ENCODE measurements around the gene ATP2C1.
"Not testable (repeated sequence)": the region's sequence is repeated elsewhere in the genome, so short reads cannot be mapped to it uniquely, and the experiment has no call there.

Gene ATP2C1

DNA sequence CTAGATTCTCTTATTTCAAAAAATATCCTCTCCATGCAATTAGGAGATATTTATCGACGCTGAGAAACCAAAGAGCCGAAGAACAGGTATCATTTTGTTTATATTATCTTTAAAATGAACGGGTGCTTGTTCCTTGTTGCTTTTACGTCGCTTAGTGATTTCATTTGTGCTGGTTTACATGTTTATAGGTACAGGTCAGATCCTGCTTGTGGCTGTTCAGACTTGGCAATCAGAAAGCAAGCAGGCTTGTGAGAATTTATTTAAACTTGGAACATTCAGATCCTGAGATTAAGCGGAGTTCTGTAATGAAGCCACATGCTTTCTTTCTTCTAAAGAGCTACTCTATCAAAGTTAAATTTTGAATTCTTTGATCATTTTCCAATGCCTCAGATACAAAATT is 43.0 kb upstream of the ATP2C1 start:
- peak in 1 of 3 donors; percentile 51 for DNase-seq
- Histone ChIP-seq H3K27ac (ENCODE audit: insufficient read depth in 1 of 2, low read depth in 1 of 2, low read length in 2 of 2, poor library complexity in 1 of 2, severe bottlenecking in 2 of 2) (peak overlapping the region; percentile 100), H3K27me3 (replicated peaks in 2 of 5; ENCODE audit: control insufficient read depth in 4 of 5, insufficient read depth in 5 of 5, low read length in 4 of 5) (no peaks in the 10 kb centered on the region), H3K4me3 (ENCODE audit: control insufficient read depth in 1 of 7, extremely low read depth in 1 of 7, insufficient read depth in 4 of 7, low read depth in 2 of 7, low read length in 6 of 7) (peak overlapping the region in 6 of 7 experiments; percentile 77 to 100 (median 91)), H3K4me1 (ENCODE audit: control extremely low read depth in 1 of 4, control insufficient read depth in 4 of 4, insufficient read depth in 4 of 4, low read length in 3 of 4) (peaks cover 20 to 67% (median 51%) of the 10 kb centered on the region in 4 experiments), H3K36me3 (ENCODE audit: control insufficient read depth in 4 of 4, insufficient read depth in 4 of 4, low read length in 3 of 4) (peaks cover 0 to 4% (median 2%) of the 10 kb centered on the region in 4 experiments), H3K9me3 (ENCODE audit: control extremely low read depth in 1 of 5, control insufficient read depth in 4 of 5, insufficient read depth in 2 of 5, low read depth in 1 of 5, low read length in 4 of 5) (no peaks in the 10 kb centered on the region)
- ChIA-PET POLR2A (interaction anchor here (0.6 to 2.3 kb wide), 11 partner anchors 9 to 714 kb away, joined by 3 to 12 read pairs (median 5); partner anchors contain the start of gene ATP2C1), CTCF (interaction anchor here (0.9 to 6.9 kb wide), 7 partner anchors 9 to 101 kb away, joined by 3 to 47 read pairs (median 4); partner anchors contain the start of gene ATP2C1)
- 0% methylated on average over 3 of the region's 7 CpGs for WGBS (ENCODE audit: insufficient coverage)

DNA sequence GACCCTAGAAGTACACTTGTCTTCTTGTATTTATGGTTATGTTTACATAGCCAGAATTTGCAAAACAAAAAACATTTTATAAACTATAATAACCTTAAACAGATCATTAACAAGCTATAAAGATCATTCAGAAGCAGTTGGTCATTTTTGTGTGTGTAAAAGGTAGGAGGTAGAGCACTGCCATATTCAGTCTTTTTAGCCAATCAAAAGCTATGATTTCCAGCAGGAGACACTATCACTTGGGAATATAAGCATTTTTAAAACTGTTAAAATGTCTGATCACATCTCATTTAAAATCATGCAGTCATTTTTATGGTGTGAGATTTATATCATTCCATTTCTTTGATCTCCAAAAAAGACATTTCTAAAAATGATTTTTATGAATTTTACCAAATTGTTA is 42.6 kb upstream of the ATP2C1 start:
- ChIA-PET CTCF (interaction anchor here (1.1 to 6.9 kb wide), 5 partner anchors 8 to 90 kb away, joined by 3 to 47 read pairs (median 14); partner anchors contain the start of gene ATP2C1), POLR2A (interaction anchor here (0.6 to 2.3 kb wide), 4 partner anchors 15 to 90 kb away, joined by 3 to 12 read pairs (median 6); partner anchors contain the start of gene ATP2C1)
- Histone ChIP-seq H3K27ac (ENCODE audit: insufficient read depth in 1 of 2, low read depth in 1 of 2, low read length in 2 of 2, poor library complexity in 1 of 2, severe bottlenecking in 2 of 2) (peak overlapping the region; percentile 100), H3K4me3 (ENCODE audit: control insufficient read depth in 1 of 7, extremely low read depth in 1 of 7, insufficient read depth in 4 of 7, low read depth in 2 of 7, low read length in 6 of 7) (peak overlapping the region in 6 of 7 experiments; percentile 77 to 100 (median 91)), H3K27me3 (replicated peaks in 2 of 5; ENCODE audit: control insufficient read depth in 4 of 5, insufficient read depth in 5 of 5, low read length in 4 of 5) (no peaks in the 10 kb centered on the region), H3K4me1 (ENCODE audit: control extremely low read depth in 1 of 4, control insufficient read depth in 4 of 4, insufficient read depth in 4 of 4, low read length in 3 of 4) (peaks cover 20 to 69% (median 55%) of the 10 kb centered on the region in 4 experiments), H3K9me3 (ENCODE audit: control extremely low read depth in 1 of 5, control insufficient read depth in 4 of 5, insufficient read depth in 2 of 5, low read depth in 1 of 5, low read length in 4 of 5) (no peaks in the 10 kb centered on the region), H3K36me3 (ENCODE audit: control insufficient read depth in 4 of 4, insufficient read depth in 4 of 4, low read length in 3 of 4) (peaks cover 0 to 4% (median 2%) of the 10 kb centered on the region in 4 experiments)
- no peak for DNase-seq

DNA sequence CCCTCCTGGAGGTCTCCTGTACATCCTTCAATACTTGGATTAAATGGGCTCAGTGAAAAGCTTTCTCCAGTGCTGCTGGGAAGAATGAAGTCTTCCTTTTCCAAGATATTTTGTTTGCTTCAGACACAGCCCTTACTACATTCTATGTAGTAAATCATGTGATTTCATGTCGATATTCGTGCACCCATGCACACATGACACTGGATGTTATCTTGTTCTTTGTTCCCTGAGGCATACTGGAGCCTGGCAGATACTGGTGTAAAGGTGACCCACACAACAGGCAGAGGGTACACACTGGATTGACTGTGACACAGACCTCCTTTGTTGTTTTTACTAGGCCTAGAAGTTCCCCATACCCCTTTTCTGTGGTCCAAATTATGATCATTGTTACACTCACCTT is 40.3 kb upstream of the ATP2C1 start:
- WGBS (ENCODE audit: insufficient coverage): no CpG with 5 or more reads among the region's 2 CpGs

DNA sequence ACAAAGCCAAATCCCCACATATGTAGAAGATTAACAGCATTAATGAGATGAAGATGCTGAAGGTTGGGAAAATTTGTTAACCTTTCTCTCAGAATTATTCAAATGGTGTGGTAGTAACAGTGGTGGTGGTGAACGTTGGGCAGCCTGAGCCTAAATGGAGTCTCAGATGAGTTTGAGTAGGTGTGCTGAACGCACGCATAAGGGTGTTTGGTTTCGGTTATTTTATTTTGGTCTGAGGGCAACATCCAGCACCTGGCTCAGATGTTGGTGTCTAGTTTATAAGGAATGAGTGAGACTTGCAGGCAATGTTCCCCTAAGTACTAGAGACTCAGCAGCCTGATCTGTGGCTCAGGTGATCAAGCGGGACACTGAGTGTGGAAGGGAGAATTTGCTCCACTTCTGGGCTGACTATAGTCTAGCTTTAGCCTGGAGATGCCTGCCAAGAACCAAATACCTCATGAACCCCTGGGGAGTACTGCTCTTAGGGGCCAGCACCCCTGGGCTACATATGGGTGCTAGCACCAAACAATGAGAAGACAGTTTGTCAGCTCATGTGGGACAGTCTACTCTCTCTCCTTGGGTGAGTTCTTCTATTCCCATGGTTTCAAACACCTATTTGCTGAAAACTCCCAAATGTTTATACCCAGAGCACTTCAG is 39.5 kb upstream of the ATP2C1 start:
- POLR2A ChIA-PET: no interaction called here
- Histone ChIP-seq H3K27me3 (replicated peaks in 2 of 5; ENCODE audit: control insufficient read depth in 4 of 5, insufficient read depth in 5 of 5, low read length in 4 of 5) (no peaks in the 10 kb centered on the region), H3K4me1 (ENCODE audit: control extremely low read depth in 1 of 4, control insufficient read depth in 4 of 4, insufficient read depth in 4 of 4, low read length in 3 of 4) (peaks cover 21 to 71% (median 59%) of the 10 kb centered on the region in 4 experiments), H3K27ac (ENCODE audit: insufficient read depth in 1 of 2, low read depth in 1 of 2, low read length in 2 of 2, poor library complexity in 1 of 2, severe bottlenecking in 2 of 2) (peak overlapping the region in 1 of 2 experiments; percentile 100), H3K36me3 (ENCODE audit: control insufficient read depth in 4 of 4, insufficient read depth in 4 of 4, low read length in 3 of 4) (peaks cover 0 to 4% (median 2%) of the 10 kb centered on the region in 4 experiments), H3K4me3 (ENCODE audit: control insufficient read depth in 1 of 7, extremely low read depth in 1 of 7, insufficient read depth in 4 of 7, low read depth in 2 of 7, low read length in 6 of 7) (peak overlapping the region in 6 of 7 experiments; percentile 1 to 100 (median 84)), H3K9me3 (ENCODE audit: control extremely low read depth in 1 of 5, control insufficient read depth in 4 of 5, insufficient read depth in 2 of 5, low read depth in 1 of 5, low read length in 4 of 5) (no peaks in the 10 kb centered on the region)
- DNase-seq: no peak
- WGBS (ENCODE audit: insufficient coverage): 73% methylated on average over 5 of the region's 5 CpGs
- CTCF ChIA-PET: interaction anchor here (0.9 to 6.9 kb wide), 3 partner anchors 38 to 93 kb away, joined by 3 to 47 read pairs (median 41); partner anchors contain the start of gene ATP2C1

More for the DNA sequence above, 40.3 kb upstream of the ATP2C1 start:
- no peak for DNase-seq
- H3K27me3 ChIP-seq (replicated peaks in 2 of 5; ENCODE audit: control insufficient read depth in 4 of 5, insufficient read depth in 5 of 5, low read length in 4 of 5): no peaks in the 10 kb centered on the region
- peak overlapping the region in 6 of 7 experiments; percentile 77 to 100 (median 91) for H3K4me3 ChIP-seq (ENCODE audit: control insufficient read depth in 1 of 7, extremely low read depth in 1 of 7, insufficient read depth in 4 of 7, low read depth in 2 of 7, low read length in 6 of 7)
- H3K9me3 ChIP-seq (ENCODE audit: control extremely low read depth in 1 of 5, control insufficient read depth in 4 of 5, insufficient read depth in 2 of 5, low read depth in 1 of 5, low read length in 4 of 5): no peaks in the 10 kb centered on the region
- POLR2A ChIA-PET: no interaction called here
- H3K27ac ChIP-seq (ENCODE audit: insufficient read depth in 1 of 2, low read depth in 1 of 2, low read length in 2 of 2, poor library complexity in 1 of 2, severe bottlenecking in 2 of 2): peak overlapping the region; percentile 100
- peaks cover 0 to 4% (median 2%) of the 10 kb centered on the region in 4 experiments for H3K36me3 ChIP-seq (ENCODE audit: control insufficient read depth in 4 of 4, insufficient read depth in 4 of 4, low read length in 3 of 4)
- CTCF ChIA-PET: interaction anchor here (0.9 to 6.9 kb wide), 4 partner anchors 8 to 93 kb away, joined by 3 to 47 read pairs (median 22); partner anchors contain the start of gene ATP2C1
- H3K4me1 ChIP-seq (ENCODE audit: control extremely low read depth in 1 of 4, control insufficient read depth in 4 of 4, insufficient read depth in 4 of 4, low read length in 3 of 4): peaks cover 25 to 78% (median 64%) of the 10 kb centered on the region in 4 experiments

DNA sequence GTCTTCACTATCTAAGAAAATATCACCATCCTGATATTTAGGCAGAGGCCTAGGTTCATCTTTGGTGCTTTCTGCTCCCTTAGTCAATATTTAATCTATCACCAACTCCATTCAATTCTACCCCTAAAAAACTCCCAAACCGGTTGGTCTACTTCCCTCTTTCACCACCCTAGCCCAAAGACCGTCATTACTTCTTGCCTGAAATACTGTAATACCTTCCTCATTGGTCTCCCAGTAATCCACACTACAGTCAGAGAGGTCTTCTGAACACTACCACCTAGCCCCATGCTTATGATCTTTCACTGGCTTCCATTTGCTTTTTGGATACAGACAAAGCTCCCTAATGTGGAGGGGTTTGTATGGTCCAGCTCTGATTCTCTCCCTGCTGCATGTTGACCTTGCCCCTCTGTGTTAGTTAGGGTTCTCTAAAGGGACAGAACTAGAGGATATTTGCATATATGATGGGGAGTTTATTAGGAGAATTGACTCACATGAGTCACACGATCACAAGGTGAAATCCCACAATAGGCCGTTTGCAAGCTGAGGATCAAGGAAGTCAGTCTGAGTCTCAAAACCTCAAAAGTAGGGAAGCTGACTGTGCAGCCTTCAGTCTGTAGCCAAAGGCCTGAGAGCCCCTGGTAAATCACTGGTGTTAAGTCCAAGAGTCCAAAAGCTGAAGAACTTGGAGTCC is 36.4 kb upstream of the ATP2C1 start:
- peak; percentile 63 to 91 (median 86) for DNase-seq
- Histone ChIP-seq H3K9me3 (ENCODE audit: control extremely low read depth in 1 of 5, control insufficient read depth in 4 of 5, insufficient read depth in 2 of 5, low read depth in 1 of 5, low read length in 4 of 5) (no peaks in the 10 kb centered on the region), H3K27me3 (replicated peaks in 2 of 5; ENCODE audit: control insufficient read depth in 4 of 5, insufficient read depth in 5 of 5, low read length in 4 of 5) (no peaks in the 10 kb centered on the region), H3K27ac (ENCODE audit: insufficient read depth in 1 of 2, low read depth in 1 of 2, low read length in 2 of 2, poor library complexity in 1 of 2, severe bottlenecking in 2 of 2) (peak overlapping the region; percentile 11 to 26), H3K36me3 (ENCODE audit: control insufficient read depth in 4 of 4, insufficient read depth in 4 of 4, low read length in 3 of 4) (peaks cover 3 to 9% (median 6%) of the 10 kb centered on the region in 4 experiments), H3K4me1 (ENCODE audit: control extremely low read depth in 1 of 4, control insufficient read depth in 4 of 4, insufficient read depth in 4 of 4, low read length in 3 of 4) (peaks cover 21 to 66% (median 50%) of the 10 kb centered on the region in 4 experiments), H3K4me3 (ENCODE audit: control insufficient read depth in 1 of 7, extremely low read depth in 1 of 7, insufficient read depth in 4 of 7, low read depth in 2 of 7, low read length in 6 of 7) (peak overlapping the region in 5 of 7 experiments; percentile 3 to 54 (median 9))
- CTCF ChIA-PET: interaction anchor here (1.4 to 3.9 kb wide), 4 partner anchors 9 to 98 kb away, joined by 3 to 15 read pairs (median 4); no protein-coding TSS in a partner anchor
- POLR2A ChIA-PET: interaction anchor here (0.6 kb wide), 1 partner anchor 10 kb away, joined by 5 read pairs; no protein-coding TSS in a partner anchor
- WGBS (ENCODE audit: insufficient coverage): 9% methylated on average over 4 of the region's 4 CpGs

DNA sequence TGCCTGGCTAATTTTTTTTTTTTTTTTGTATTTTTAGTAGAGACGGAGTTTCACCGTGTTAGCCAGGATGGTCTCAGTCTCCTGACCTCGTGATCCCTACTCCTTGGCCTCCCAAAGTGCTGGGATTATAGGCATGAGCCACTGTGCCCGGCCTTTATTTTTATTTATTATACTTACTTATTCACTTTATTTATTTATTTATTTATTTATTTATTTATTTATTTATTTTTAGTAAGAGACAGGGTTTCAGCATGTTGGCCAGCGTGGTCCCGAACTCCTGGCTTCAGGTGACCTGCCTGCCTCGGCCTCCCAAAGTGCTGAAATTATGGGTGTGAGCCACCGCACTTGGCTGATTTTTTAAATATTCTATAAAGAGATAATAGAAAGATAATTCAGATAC is 31.8 kb upstream of the ATP2C1 start:
- POLR2A ChIA-PET; H3K4me3 ChIP-seq (ENCODE audit: control insufficient read depth in 1 of 7, extremely low read depth in 1 of 7, insufficient read depth in 4 of 7, low read depth in 2 of 7, low read length in 6 of 7); H3K27ac ChIP-seq (ENCODE audit: insufficient read depth in 1 of 2, low read depth in 1 of 2, low read length in 2 of 2, poor library complexity in 1 of 2, severe bottlenecking in 2 of 2); DNase-seq; H3K27me3 ChIP-seq (replicated peaks in 2 of 5; ENCODE audit: control insufficient read depth in 4 of 5, insufficient read depth in 5 of 5, low read length in 4 of 5): not testable (repeated sequence)
- peaks cover 0 to 10% (median 5%) of the 10 kb centered on the region in 5 experiments for H3K9me3 ChIP-seq (ENCODE audit: control extremely low read depth in 1 of 5, control insufficient read depth in 4 of 5, insufficient read depth in 2 of 5, low read depth in 1 of 5, low read length in 4 of 5)
- peaks cover 11 to 23% (median 14%) of the 10 kb centered on the region in 4 experiments for H3K4me1 ChIP-seq (ENCODE audit: control extremely low read depth in 1 of 4, control insufficient read depth in 4 of 4, insufficient read depth in 4 of 4, low read length in 3 of 4)
- CTCF ChIA-PET: interaction anchor here (1.0 to 1.6 kb wide), 3 partner anchors 9 to 159 kb away, joined by 3 to 4 read pairs (median 3); no protein-coding TSS in a partner anchor
- WGBS (ENCODE audit: insufficient coverage): no CpG with 5 or more reads among the region's 8 CpGs
- peaks cover 8 to 26% (median 11%) of the 10 kb centered on the region in 4 experiments for H3K36me3 ChIP-seq (ENCODE audit: control insufficient read depth in 4 of 4, insufficient read depth in 4 of 4, low read length in 3 of 4)
